Measurements from ENCODE around the gene B3GAT1.
"Not testable (repeated sequence)": the region's sequence is repeated elsewhere in the genome, so short reads cannot be mapped to it uniquely, and the experiment has no call there.

B3GAT1 gene

DNA sequence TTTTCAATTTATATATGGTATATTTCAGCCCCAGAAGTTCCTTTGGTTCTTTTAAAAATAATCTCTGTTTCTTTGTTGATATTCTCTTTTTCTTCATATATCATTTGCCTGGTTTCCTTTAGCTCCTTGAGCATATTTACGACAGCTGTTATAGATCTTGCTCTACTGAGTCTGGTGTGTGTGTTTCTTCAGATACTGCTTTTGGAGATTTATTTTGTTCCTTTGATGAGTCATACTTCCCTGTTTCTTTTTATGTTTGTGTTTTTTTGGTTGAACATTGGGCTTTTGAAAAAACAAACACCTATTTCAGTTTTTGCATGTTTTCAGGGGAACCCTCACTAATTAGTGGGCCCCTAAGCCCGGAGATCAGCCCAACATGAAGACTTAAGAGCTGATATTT, 56.9 kb downstream of the B3GAT1 start:
- DNase-seq (ENCODE audit: low read depth): no peak

DNA sequence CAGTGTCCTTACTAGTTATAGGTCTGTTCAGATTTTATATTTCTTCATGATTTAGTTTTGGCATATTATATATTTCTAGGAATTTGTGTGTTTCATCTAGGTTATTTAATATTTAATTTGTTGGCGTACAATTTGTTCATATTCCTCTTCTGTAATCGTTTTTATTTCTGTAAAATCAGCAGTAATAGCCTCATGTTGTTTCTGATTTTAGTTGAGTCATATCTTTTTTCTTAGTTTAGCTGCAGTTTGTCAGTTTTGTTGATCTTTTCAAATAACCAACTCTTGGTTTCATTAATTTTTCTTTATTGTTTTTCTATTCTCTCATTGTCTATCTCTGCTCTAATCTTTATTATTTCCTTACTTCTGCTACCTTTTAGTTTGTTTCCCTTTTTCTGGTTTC, 59.9 kb downstream of the B3GAT1 start:
- no peak for DNase-seq (ENCODE audit: low read depth)

DNA sequence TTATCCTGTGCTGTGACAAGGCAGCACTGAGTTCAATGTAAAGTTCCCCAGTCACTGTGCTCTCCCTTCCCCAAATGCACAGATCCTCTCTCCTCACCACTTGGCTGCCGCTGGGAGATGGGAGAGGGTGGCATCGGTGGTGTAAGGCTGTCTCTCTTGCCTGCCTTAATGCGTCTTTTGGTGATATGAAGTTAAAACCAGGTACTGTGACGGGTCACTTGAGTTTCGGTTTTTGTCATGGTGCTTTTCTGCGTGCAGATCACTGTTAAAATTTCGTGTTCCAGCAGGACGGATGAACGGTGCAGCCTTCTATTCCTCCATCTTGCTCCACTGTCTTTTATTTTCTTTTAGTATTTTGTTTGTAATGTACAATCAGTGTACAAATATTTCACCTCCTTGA, 61.7 kb downstream of the B3GAT1 start:
- DNase-seq (ENCODE audit: low read depth): no peak

DNA sequence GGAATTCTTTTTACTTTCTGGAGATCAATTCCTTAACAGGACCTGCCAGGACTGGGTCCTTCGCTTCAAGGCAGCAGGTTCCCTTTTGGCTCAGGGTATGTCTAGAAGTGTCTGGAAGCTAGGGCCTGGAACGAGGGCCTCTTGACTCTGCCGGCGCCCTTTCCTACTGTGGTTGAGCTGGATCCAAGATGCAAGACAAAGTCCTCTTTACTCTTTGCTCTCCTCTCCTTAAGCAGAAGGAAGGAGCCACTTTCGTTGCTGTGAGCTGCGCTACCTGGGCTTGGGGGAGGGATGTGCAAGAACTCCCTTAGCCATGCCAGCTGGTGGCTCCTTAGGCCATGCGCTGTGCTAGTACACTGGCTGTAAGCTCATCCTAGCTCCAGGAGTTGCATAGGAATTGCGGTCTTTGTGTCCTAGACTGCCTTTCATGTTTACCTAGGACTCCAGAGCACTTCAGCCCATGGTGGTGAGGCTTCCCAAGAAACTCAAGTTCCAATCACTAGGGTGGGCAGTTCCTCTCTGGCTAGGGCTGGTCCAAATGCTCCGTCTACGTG, 62.2 kb downstream of the B3GAT1 start:
- no peak for DNase-seq (ENCODE audit: low read depth)

DNA sequence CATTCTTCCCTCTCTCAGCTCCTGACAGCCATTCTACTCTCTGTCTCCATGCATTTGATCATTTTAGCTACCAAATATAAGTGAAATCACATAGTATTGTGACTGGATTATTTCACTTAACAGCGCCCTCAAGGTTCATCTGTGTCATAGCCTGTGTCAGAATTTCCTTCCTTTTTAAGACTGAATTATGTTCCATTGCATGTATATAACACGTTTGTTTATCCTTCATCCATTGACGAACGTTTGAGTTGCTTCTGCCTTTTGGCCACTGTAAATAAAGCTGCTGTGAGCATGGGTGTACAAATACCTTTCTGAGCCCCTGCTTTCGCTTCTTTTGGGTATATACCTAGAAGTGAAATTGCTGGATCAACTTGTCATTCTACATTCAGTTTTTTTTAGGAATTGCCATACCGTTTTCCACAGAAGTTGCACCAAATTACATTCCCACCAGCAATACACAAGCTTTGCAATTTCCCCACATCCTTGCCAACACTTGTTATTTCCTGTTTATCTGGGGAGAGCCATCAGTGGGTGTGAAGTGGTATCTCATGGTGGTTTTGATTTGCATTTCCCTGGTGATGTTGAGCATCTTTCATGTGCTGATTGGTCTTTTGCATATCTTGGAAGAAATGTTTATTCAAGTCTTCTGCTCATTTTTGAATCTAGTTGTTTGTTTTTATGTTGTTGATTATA, 62.8 kb downstream of the B3GAT1 start:
- DNase-seq (ENCODE audit: low read depth): no peak

DNA sequence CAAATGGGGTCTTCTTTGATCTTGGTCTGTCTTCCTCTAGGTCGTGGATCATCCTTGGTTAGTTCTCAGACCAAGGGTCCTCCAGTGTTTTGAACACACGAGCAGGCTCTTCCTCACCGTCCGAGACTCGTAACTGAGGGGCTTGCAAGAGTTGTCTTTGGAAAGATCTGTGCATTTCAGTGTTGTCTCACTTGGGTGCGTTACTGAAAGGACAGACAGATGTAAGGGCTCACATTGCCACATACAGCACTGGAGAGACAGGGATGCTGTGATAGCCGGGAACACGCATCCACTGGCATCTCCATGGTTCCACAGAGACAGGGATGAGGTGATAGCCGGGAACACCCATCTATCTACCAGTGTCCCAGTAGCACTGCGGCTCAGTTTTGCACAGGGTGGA, 64.6 kb downstream of the B3GAT1 start:
- DNase-seq (ENCODE audit: low read depth): no peak

DNA sequence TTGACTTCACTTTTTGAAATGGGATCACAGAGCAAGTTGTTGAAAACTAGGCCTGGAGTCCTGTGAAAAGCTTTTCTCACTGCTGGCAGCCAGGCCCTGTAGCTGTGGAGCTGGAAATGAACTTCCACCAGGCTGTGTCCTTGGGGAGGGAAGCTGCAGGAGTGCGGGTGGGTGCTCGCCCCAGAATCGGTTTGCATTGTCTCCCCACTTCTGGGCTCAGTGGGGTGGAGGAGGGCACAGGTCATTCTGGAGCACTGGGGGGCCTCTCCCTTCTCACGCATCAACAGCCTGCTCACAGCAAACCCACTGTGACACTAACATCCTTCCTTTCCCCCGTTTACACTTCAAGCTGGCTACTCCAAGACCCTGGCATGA, 65.1 kb downstream of the B3GAT1 start:
- no peak for DNase-seq (ENCODE audit: low read depth)

DNA sequence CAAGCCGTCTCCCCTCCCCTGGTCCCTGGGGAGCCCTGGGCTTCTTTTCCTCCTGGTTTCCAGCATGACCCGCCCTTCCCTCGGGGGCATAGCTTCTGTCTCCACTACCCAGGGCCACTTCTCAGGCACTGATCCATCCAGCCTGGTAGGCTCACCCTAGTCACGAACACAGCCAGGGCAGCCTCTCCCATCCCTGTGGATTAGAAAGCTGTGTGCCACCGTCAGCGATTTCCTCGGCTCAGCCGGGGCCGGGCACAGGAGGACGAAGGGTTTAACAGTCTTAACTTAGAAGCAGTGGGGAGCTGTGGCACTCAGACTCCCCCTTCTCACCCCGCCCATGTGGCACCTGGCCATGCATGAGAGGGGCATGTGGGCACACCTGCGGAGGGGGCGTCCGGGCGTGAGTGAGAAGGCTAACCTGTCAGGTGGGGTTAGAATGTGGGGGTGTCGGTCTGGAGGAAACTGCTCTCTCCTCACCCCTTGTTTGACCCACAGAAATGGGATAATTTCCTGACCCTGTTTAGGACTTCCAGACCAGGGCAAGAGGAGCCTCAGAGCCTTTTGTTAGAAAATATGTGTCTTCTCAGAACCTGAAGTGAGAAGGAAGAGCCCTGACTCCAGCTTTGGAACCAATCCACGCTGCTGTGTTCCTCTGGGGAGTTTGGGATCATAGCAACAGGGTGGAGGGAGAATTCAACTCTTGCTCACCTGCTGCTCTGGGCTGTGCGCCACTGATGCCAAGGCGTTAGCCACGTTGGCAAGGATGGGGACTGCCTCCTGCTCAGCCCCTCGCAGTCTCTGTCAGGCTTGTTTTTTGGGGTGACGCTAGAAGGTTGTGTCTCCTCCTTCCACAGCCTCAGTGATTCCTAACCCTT, 65.7 kb downstream of the B3GAT1 start:
- no peak for DNase-seq (ENCODE audit: low read depth)

DNA sequence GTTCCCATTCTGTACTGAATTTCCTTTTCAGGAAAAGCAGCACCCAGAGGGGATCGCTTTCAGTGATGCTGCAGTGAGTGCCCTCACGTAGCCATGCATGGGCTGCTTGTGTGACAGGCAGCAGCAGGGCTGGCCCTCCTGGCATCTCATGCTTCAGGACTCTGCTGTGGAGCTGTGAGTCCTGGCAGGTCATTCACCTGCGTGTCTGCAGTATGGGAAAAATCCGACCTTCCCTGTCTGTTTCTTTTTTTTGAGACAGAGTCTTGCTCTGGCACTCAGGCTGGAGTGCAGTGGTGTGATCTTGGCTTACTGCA, 66.8 kb downstream of the B3GAT1 start:
- DNase-seq (ENCODE audit: low read depth): no peak

DNA sequence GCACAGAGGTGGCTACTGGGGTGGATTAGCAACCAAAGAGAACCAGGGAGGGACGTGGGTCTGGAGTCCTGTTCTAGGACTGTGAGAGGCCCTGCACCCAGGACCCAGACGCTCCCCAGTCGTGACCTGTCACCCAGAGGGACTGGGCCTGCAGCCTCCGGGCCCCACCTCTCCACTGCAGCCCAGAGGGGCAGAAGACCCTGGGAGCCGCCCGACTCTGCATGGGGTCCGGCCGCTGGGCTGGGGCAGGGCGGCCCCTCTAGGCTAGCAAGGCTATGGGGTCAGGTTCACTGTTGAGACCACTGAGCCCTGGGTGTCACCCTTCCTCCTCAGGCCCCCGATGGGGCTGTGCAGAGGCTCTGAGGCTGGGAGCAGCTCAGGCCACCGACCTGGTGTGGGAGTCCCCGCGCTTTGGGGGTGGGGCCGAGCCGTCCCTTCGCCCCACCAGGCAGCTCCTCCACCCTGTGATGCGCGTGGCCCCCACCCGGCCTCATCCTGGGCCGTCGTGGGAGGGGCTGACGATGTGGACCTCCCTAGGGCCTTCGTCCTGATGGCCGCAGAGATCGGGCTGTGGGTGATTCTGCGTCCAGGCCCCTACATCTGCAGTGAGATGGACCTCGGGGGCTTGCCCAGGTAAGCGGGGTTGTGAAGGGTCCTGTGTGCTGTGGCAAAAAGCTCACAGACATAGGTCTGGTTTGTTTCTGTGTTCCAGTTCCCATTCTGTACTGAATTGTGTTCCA, 67.4 kb downstream of the B3GAT1 start:
- DNase-seq (ENCODE audit: low read depth): not testable (repeated sequence)

DNA sequence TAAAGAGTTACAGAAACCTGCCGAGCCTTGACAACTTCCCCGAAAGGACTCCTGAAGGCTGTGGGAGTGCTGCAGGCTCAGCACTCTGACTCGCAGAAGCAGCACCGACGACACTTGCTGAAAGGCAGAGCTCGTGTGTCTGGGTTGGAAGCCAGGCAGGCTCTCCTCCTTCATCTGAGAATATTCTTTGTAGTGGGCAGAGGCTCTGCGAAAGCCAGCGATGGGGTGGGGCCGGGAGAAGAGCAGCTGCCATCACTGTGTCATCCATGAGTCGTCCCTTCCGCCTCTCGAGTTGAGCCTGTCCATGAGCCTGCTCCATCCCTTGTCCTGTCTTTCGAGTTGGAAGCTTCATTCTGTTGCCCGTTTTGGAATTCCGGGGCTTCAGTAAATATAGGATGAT, 68.4 kb downstream of the B3GAT1 start:
- no peak for DNase-seq (ENCODE audit: low read depth)

DNA sequence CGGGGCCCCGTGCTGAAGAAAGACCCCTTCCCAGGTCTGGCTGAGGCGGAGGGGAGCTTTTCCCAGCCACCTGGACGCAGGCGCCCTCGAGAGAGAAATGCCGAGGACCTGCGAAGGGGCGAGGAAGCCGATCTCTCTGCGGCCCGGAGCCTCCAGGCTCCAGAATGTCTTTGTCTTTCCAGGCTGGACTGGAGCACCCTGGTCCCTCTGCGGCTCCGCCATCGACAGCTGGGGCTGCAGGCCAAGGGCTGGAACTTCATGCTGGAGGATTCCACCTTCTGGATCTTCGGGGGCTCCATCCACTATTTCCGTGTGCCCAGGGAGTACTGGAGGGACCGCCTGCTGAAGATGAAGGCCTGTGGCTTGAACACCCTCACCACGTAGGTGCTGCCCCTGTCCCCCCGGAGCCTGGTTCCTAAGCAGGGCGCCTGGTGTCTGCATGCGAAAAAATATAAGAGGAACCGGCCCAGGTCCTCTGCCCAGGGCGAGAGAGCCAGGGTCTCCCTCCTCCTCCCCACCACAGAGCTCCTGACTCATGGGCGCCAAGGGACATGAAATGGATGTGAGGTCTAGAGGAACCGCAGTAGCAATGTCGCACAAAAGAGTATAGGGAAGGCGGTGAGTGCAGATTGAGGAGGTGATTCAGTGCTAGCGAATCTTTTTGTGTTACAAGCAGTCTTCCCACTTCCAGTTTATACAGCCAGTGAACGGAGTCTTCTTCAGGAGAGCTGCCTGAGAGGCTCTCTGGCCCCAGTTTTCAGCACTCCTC, 69.3 kb downstream of the B3GAT1 start:
- DNase-seq (ENCODE audit: low read depth): no peak

DNA sequence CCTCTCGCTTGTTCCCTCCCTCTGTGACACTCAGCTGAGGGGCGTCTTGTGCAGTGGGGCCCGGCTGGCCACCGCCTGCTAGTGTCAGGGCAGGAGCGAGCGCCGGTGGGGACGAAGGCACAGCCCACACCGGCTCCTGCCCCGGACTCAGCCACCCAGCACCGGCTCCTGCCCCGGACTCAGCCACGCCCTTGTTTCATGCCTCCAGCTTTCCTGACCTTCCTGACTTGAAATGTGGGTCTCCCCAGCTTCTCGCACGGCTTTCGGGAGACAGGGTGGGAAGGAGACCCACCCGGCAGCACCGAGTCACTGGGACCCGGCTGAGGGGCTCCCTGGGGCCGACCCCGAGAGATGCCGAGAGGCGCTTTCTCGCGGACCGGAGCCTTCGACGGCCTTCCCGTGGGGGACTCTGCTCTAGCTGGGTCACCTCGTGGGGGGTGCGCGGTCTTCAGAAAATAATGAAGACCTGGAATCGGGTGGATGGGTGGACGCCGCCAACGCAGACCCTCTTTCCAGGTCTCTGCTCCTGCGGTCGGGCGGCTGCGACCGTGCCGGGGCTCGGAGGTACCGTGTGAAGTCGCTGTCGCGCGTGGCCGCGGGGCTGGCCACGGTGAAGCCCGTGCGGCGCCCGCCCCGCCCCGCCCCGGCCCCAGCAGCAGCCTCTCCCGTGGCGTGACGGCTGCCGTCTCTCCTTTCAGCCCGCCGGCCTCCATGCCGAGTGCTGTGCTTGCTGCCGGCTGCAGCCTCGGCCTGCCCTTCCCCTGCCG, 70.1 kb downstream of the B3GAT1 start:
- DNase-seq (ENCODE audit: low read depth): no peak

DNA sequence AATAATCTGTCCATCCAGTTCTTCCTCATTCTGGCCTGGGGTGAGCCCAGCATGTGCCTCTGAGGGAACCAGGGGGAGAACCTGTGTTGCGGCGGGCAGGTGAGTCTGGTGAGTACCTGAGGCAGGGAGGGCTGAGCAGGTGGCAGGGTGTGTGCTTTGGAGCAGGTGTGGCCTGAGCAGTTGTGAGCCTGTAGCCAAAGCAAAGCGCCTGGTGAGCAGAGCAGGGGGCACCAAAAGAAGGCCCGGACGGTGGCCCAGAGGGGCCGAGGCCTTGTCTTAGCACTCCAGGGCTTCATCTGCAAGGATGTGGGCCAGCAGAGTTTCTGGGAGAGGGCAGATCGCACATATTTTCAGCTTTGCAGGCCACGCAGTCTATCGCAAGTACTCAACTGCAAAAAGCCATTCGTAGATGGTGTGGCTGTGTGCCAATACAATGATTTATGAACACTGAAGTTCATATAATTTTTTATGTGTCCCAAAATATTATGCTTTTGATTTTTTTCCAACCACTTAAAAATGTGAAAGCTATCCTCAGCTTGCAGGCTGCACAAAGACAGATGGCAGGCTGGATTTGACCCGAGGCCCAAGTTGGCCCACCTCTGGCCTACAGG, 71.6 kb downstream of the B3GAT1 start:
- no peak for DNase-seq (ENCODE audit: low read depth)

DNA sequence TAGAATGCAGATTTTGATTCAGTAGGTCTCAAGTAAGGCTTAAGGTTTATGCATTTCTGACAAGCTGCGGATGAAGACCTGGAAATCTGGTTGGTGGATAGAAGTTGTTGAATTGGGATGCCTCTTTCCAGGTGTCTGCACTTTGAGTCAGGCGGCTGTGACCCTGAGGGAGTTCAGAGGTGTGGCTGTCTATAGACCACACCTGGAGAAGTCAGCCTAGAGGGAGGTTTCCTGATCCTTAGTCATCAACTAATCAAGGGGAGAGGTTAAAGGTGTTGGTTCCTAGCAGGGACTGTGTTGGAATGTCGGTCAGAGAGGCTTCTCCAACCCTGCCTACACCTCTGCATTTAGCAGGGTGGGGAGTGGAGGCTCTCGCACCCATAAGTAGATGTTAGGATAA, 72.3 kb downstream of the B3GAT1 start:
- no peak for DNase-seq (ENCODE audit: low read depth)

DNA sequence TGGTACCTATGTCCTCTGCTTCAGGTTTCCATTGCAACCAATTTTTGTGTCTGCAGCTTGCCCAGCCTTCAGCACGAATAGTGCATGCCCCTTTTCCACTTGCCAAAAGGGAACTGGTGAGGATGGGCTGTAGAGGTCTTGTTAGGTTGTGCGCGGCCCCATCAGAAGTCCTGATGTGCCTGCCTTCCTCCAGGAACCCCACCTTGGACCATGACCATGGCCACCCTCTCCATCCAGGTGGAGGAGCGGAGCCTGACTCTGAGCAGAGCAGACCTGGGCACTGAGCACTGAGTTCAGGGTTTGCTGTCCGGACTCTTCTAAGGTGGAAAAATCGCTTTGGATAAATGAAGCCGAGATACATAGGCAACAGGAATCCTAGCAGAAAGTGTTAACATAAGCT, 73.4 kb downstream of the B3GAT1 start:
- no peak for DNase-seq (ENCODE audit: low read depth)

DNA sequence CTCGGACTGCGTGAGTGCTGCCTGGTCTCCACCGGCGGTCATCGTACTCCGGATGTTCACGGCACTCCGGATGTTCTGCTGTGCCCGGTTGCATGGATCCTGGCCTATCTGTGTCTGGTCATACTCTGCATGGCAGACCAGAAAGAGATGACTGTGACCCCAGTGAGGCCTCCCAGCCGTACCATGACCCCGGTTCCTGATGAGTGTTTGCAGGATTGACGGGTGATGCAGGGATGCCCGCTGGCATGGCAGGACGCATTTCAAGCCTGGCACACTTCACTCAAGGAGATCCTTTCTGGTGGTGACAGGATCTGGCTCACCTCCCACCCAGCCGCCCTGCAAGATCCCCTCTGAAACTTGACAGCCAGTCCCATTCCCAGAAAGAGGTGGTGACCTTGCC, 74.0 kb downstream of the B3GAT1 start:
- DNase-seq (ENCODE audit: low read depth): no peak

DNA sequence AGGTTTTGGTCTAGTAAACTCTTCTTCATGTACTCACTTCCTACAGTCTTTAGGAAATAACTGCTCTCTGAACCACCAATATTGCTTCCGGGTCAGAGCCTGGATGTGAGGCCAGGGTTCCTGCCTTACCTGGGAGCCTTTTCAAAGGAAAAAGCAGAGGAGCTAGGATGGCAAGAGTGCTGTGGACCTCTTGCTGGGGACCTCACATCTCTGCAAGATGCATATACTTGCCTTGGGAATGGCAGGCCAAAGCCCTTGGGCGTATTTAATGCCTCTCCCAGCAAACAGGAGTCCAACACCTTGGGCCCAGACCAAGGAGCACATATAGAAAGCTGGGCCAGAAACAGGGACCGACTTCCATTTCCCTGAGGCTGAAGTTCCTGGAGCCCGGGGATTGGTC, 75.0 kb downstream of the B3GAT1 start:
- DNase-seq (ENCODE audit: low read depth): no peak

DNA sequence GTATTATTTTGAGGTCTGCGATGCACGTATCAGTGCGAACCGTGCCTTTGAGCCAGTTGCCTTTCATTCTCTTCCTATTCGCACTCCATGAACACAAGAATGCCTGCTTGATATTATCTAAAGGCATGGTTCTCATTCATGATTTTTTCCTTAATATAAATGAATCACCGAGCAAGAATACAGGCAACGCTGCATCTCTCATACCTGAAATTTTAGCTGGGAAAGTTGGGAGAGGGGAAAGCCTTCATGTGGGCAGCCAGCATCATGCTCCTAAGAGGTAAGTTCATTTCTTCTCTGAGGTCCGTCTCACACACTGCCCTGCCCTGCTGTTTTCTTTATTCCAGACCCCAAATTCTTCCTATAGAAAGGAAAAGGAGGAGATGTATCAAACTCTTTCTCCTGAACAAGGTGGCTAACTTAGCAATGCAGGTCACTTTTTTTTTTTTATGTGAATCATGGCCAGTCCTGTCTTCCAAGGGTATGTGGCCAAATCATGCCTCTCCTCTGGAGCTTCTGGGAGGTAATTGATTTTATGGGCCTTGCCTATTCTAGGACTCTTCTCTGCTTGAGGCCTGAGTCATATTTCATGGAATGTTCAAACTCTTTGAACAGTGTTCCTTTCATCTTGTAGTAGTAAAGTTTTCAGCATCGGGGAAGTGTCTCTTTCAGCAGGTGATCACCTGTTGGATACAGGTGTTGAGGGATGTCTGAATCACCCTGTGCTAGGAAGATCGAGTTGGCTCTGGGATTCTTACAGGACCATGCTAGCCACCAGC, 77.1 kb downstream of the B3GAT1 start:
- DNase-seq (ENCODE audit: low read depth): no peak

DNA sequence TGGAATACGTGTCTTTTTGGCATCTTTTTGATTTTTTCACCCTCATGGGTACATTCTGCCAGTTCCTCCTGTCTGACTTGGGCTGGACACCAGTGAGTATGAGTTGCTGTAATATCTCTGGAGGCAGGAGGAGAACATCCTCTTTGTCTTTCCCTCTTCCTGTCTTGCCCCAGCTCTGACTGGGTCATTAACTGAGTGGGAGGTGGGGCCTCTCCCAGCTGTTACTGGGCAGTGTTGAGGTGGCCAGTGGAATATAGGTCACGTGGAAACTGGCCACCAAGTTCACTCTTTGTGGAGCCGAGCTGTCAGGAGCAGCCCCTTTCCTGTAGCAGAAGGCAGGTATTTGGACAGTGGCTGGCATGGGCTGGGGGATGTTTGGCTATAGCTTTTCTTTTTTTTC, 78.1 kb downstream of the B3GAT1 start:
- DNase-seq (ENCODE audit: low read depth): no peak
